Calu3 (cell line): Measurements from ENCODE around the gene ACSS3. TPM values are rescaled to one million over a fixed set of nuclear protein-coding genes. Genes with fewer than 3 reads are reported as not detected.

ENCODE experiments used
- BruUV-seq: library from RNA; stranded (reverse); fragments of 400-500 nt; replicated peaks from 2 replicates; lab custom pipeline; 2021; lab: Mats Ljungman, UMichigan
- CTCF ChIA-PET: fragments of 300-600 bp; sonication (Branson Sonifier 250); formaldehyde crosslinking; loops from one replicate; lab custom pipeline; 2022; ENCODE audit warnings: antibody characterized with exemption; lab: Charles Lee
- DNase-seq: peaks from one replicate; pipeline ENCODE4 v3.0.0; 2022
- H3K27ac Mint-ChIP-seq: one replicate; pipeline ENCODE4 v1.8.0; 2022; ENCODE audit warnings: mixed read lengths; ENCODE audit not compliant: unreplicated experiment
- H3K27me3 Mint-ChIP-seq: one replicate; pipeline ENCODE4 v1.8.0; 2022; ENCODE audit warnings: mixed read lengths; ENCODE audit not compliant: unreplicated experiment
- H3K36me3 Mint-ChIP-seq: one replicate; pipeline ENCODE4 v1.8.0; 2022; ENCODE audit warnings: mild to moderate bottlenecking, moderate library complexity, mixed read lengths; ENCODE audit not compliant: insufficient read depth, unreplicated experiment
- H3K4me1 Mint-ChIP-seq: one replicate; pipeline ENCODE4 v1.8.0; 2022; ENCODE audit warnings: mild to moderate bottlenecking, low read depth, mixed read lengths; ENCODE audit not compliant: unreplicated experiment
- H3K4me3 Mint-ChIP-seq: one replicate; pipeline ENCODE4 v1.8.0; 2022; ENCODE audit warnings: mild to moderate bottlenecking, low read depth, moderate library complexity, mixed read lengths; ENCODE audit not compliant: unreplicated experiment
- H3K9me3 Mint-ChIP-seq: one replicate; pipeline ENCODE4 v1.8.0; 2022; ENCODE audit warnings: low read depth, mixed read lengths; ENCODE audit not compliant: unreplicated experiment
- CTCF ChIP-seq: fragments of 200-600 bp; IDR thresholded peaks from one replicate; pipeline ENCODE4 v1.8.0; 2022; ENCODE audit warnings: antibody characterized with exemption; ENCODE audit not compliant: unreplicated experiment
- intact Hi-C: fragments of 100-400 bp; cut with micrococcal nuclease; formaldehyde crosslinking; loops from one replicate; pipeline ENCODE4 v1.10.0; 2022; ENCODE audit not compliant: unreplicated experiment
- total RNA-seq: library from RNA; stranded (reverse); gene quantifications from 2 replicates; pipeline ENCODE4 v1.2.3, GENCODE V29; 2022

ACSS3 gene
- total RNA-seq, 1 experiment from 2014 or later, result 0.21 TPM

GRCh38 chr12:81083018-81083417 is 5.1 kb downstream of the ACSS3 start:
- Mint-ChIP-seq H3K27me3 (no peaks in the 10 kb centered on the region), H3K27ac (no peak overlapping the region), H3K36me3 (no peaks in the 10 kb centered on the region), H3K4me1 (peaks cover 8% of the 10 kb centered on the region), H3K9me3 (peaks cover 2% of the 10 kb centered on the region), H3K4me3 (no peak overlapping the region)
- no peak for DNase-seq
- CTCF ChIA-PET, result interaction anchor here (0.7 kb wide), 1 partner anchor 513 kb away, joined by 3 read pairs; no protein-coding TSS in a partner anchor
- intact Hi-C loops, result no loop called here
- BruUV-seq, result no TSS peak
- no peak for TF ChIP-seq CTCF

GRCh38 chr12:81083906-81084513 is 6.1 kb downstream of the ACSS3 start:
- no peak for TF ChIP-seq CTCF
- H3K36me3 Mint-ChIP-seq, result no peaks in the 10 kb centered on the region
- no TSS peak for BruUV-seq
- H3K4me3 Mint-ChIP-seq, result no peak overlapping the region
- no peaks in the 10 kb centered on the region for H3K27me3 Mint-ChIP-seq
- CTCF ChIA-PET, result interaction anchor here (0.7 kb wide), 1 partner anchor 514 kb away, joined by 3 read pairs; no protein-coding TSS in a partner anchor
- intact Hi-C loops, result no loop called here
- H3K9me3 Mint-ChIP-seq, result peaks cover 2% of the 10 kb centered on the region
- H3K4me1 Mint-ChIP-seq, result peaks cover 8% of the 10 kb centered on the region
- H3K27ac Mint-ChIP-seq, result no peak overlapping the region
- no peak for DNase-seq

- Mint-ChIP-seq H3K36me3 (no peaks in the 10 kb centered on the region), H3K27me3 (no peaks in the 10 kb centered on the region), H3K4me3 (no peak overlapping the region), H3K9me3 (peaks cover 2% of the 10 kb centered on the region), H3K27ac (no peak overlapping the region), H3K4me1 (peaks cover 5% of the 10 kb centered on the region)
- intact Hi-C loops, result no loop called here
- BruUV-seq, result no TSS peak
- CTCF ChIA-PET, result no interaction called here
- no peak for TF ChIP-seq CTCF
- DNase-seq, result no peak
Measured at GRCh38 chr12:81084811-81085350, 7.0 kb downstream of the ACSS3 start.

- no peak for TF ChIP-seq CTCF
- DNase-seq, result no peak
- no TSS peak for BruUV-seq
- Mint-ChIP-seq H3K27me3 (no peaks in the 10 kb centered on the region), H3K9me3 (peaks cover 2% of the 10 kb centered on the region), H3K4me3 (no peak overlapping the region), H3K36me3 (no peaks in the 10 kb centered on the region), H3K4me1 (no peaks in the 10 kb centered on the region), H3K27ac (no peak overlapping the region)
- CTCF ChIA-PET, result no interaction called here
- intact Hi-C loops, result no loop called here
Measured at GRCh38 chr12:81085832-81086231, 8.0 kb downstream of the ACSS3 start.
